ENCODE data around the gene ATG7.
A peak's percentile ranks its signal among the peaks of the same experiment; 100 is the strongest.

Gene ATG7

GRCh38 chr3:11386465-11387113 lies 114.4 kb downstream of the ATG7 start:
- TF ChIP-seq BACH2 (CRISPR knock-in tag; IDR thresholded peaks at IDR 0.05; ENCODE audit: borderline replicate concordance) (no peak), ZNF70 (CRISPR knock-in tag; IDR thresholded peaks at IDR 0.05) (no peak), PPARA (CRISPR knock-in tag; IDR thresholded peaks at IDR 0.05; ENCODE audit: borderline replicate concordance) (no peak), OSR1 (CRISPR knock-in tag; IDR thresholded peaks at IDR 0.05) (no peak), RARB (CRISPR knock-in tag; IDR thresholded peaks at IDR 0.05) (no peak), SNAI2 (CRISPR knock-in tag; IDR thresholded peaks at IDR 0.05) (no peak)
- ATAC-seq: peak; percentile 81

- TF ChIP-seq CSRNP3 (CRISPR knock-in tag; IDR thresholded peaks at IDR 0.05) (no peak), RARB (CRISPR knock-in tag; IDR thresholded peaks at IDR 0.05) (no peak), TSHZ2 (CRISPR knock-in tag; IDR thresholded peaks at IDR 0.05) (no peak), ZNF70 (CRISPR knock-in tag; IDR thresholded peaks at IDR 0.05) (no peak), POU6F1 (CRISPR knock-in tag; IDR thresholded peaks at IDR 0.05; ENCODE audit: borderline replicate concordance, low read depth) (no peak), PPARA (CRISPR knock-in tag; IDR thresholded peaks at IDR 0.05; ENCODE audit: borderline replicate concordance) (no peak), PATZ1 (CRISPR knock-in tag; IDR thresholded peaks at IDR 0.05; ENCODE audit: borderline replicate concordance) (no peak), ARNTL (CRISPR knock-in tag; IDR thresholded peaks at IDR 0.05; ENCODE audit: borderline replicate concordance, low read depth) (no peak), ZC3H10 (CRISPR knock-in tag; IDR thresholded peaks at IDR 0.05) (no peak), ZNF8 (CRISPR knock-in tag; IDR thresholded peaks at IDR 0.05) (no peak), TOX (CRISPR knock-in tag; IDR thresholded peaks at IDR 0.05; ENCODE audit: borderline replicate concordance) (no peak), BACH2 (CRISPR knock-in tag; IDR thresholded peaks at IDR 0.05; ENCODE audit: borderline replicate concordance) (no peak), ISL1 (CRISPR knock-in tag; IDR thresholded peaks at IDR 0.05) (no peak), OSR1 (CRISPR knock-in tag; IDR thresholded peaks at IDR 0.05) (no peak), SNAI2 (CRISPR knock-in tag; IDR thresholded peaks at IDR 0.05) (no peak), ESRRG (CRISPR knock-in tag; IDR thresholded peaks at IDR 0.05) (no peak), ZNF565 (CRISPR knock-in tag; conservative IDR thresholded peaks at IDR 0.05; ENCODE audit: low read depth) (no peak), CREB5 (CRISPR knock-in tag; IDR thresholded peaks at IDR 0.05; ENCODE audit: low read depth) (no peak)
- ATAC-seq: no peak
These were observed 117.4 kb downstream of the ATG7 start for GRCh38 chr3:11389386-11390268.
